Measurements from ENCODE around the gene ERC1. TPM values are rescaled to one million over a fixed set of nuclear protein-coding genes. Genes with fewer than 3 reads are reported as not detected.
"Not testable (repeated sequence)": the region's sequence is repeated elsewhere in the genome, so short reads cannot be mapped to it uniquely, and the experiment has no call there.

The ERC1 gene
- total RNA-seq, 1 donor from 2014 or later, result 43.0 TPM

- DNase-seq (no peak), ATAC-seq (peak; percentile 53)
- intact Hi-C loops (cut with micrococcal nuclease), result no loop called here
Observed at GRCh38 chr12:1204581-1205121, 213.6 kb downstream of the ERC1 start.

GRCh38 chr12:1205512-1206060 is 214.6 kb downstream of the ERC1 start:
- intact Hi-C loops (cut with micrococcal nuclease), result no loop called here
- ATAC-seq, result peak; percentile 11
- DNase-seq, result no peak

GRCh38 chr12:1206118-1206734 is 215.2 kb downstream of the ERC1 start:
- DNase-seq, result no peak
- ATAC-seq, result no peak
- intact Hi-C loops (cut with micrococcal nuclease), result no loop called here

- intact Hi-C loops (cut with micrococcal nuclease), result no loop called here
Observed at GRCh38 chr12:1207276-1207675, 216.3 kb downstream of the ERC1 start.

GRCh38 chr12:1208719-1209118 is 217.7 kb downstream of the ERC1 start:
- ATAC-seq; DNase-seq; intact Hi-C loops (cut with micrococcal nuclease): not testable (repeated sequence)

More at GRCh38 chr12:1207276-1207675, 216.3 kb downstream of the ERC1 start:
- ATAC-seq, result no peak
- DNase-seq, result no peak

- no peak for DNase-seq
- intact Hi-C loops (cut with micrococcal nuclease), result no loop called here
- ATAC-seq, result no peak
Observed at GRCh38 chr12:1212526-1212925, 221.5 kb downstream of the ERC1 start.

- intact Hi-C loops (cut with micrococcal nuclease), result no loop called here
- DNase-seq (no peak), ATAC-seq (no peak)
Observed at GRCh38 chr12:1213205-1213604, 222.2 kb downstream of the ERC1 start.

- DNase-seq, result no peak
- no peak for ATAC-seq
- intact Hi-C loops (cut with micrococcal nuclease), result no loop called here
Observed at GRCh38 chr12:1213618-1214205, 222.7 kb downstream of the ERC1 start.

GRCh38 chr12:1216560-1216959 is 225.5 kb downstream of the ERC1 start:
- intact Hi-C loops (cut with micrococcal nuclease), result no loop called here
- no peak for DNase-seq
- ATAC-seq, result no peak

- ATAC-seq (peak; percentile 67), DNase-seq (no peak)
- intact Hi-C loops (cut with micrococcal nuclease), result no loop called here
Observed at GRCh38 chr12:1217191-1217949, 226.3 kb downstream of the ERC1 start.

GRCh38 chr12:1218369-1218768 is 227.3 kb downstream of the ERC1 start:
- intact Hi-C loops (cut with micrococcal nuclease), result no loop called here
- ATAC-seq, result no peak

GRCh38 chr12:1220127-1221092 is 229.4 kb downstream of the ERC1 start:
- peak; percentile 35 for DNase-seq

More at GRCh38 chr12:1218369-1218768, 227.3 kb downstream of the ERC1 start:
- DNase-seq, result no peak

GRCh38 chr12:1222858-1223639 is 232.0 kb downstream of the ERC1 start:
- intact Hi-C loops (cut with micrococcal nuclease), result no loop called here
- ATAC-seq (no peak), DNase-seq (no peak)

More at GRCh38 chr12:1220127-1221092, 229.4 kb downstream of the ERC1 start:
- intact Hi-C loops (cut with micrococcal nuclease), result no loop called here
- ATAC-seq, result peak; percentile 41

- intact Hi-C loops (cut with micrococcal nuclease), result no loop called here
- ATAC-seq (no peak), DNase-seq (no peak)
Observed at GRCh38 chr12:1226951-1227350, 235.9 kb downstream of the ERC1 start.

GRCh38 chr12:1234073-1234472 is 243.1 kb downstream of the ERC1 start:
- no peak for DNase-seq
- intact Hi-C loops (cut with micrococcal nuclease), result no loop called here

GRCh38 chr12:1246637-1247036 is 255.6 kb downstream of the ERC1 start:
- no peak for DNase-seq
- no peak for ATAC-seq
- intact Hi-C loops (cut with micrococcal nuclease), result no loop called here

More at GRCh38 chr12:1234073-1234472, 243.1 kb downstream of the ERC1 start:
- ATAC-seq, result no peak

GRCh38 chr12:1250641-1251040 is 259.6 kb downstream of the ERC1 start:
- no peak for DNase-seq
- intact Hi-C loops (cut with micrococcal nuclease), result no loop called here
- no peak for ATAC-seq

GRCh38 chr12:1252758-1253157 is 261.7 kb downstream of the ERC1 start:
- ATAC-seq (no peak), DNase-seq (no peak)
- intact Hi-C loops (cut with micrococcal nuclease), result no loop called here
